Common myeloid progenitor, CD34-positive (primary cell): ENCODE results near the gene SYNGR4.

Experiments used
- CTCF ChIA-PET: fragments of 350-600 bp; sonication (Branson Sonifier 250); formaldehyde crosslinking; loops from one replicate; lab custom pipeline; 2021; ENCODE audit warnings: antibody characterized with exemption; lab: Charles Lee
- POLR2A ChIA-PET: fragments of 350-600 bp; sonication (Branson Sonifier 250); formaldehyde crosslinking; loops from one replicate; lab custom pipeline; 2021; ENCODE audit warnings: antibody characterized with exemption; lab: Charles Lee
- DNase-seq, 3 donors: peaks; one replicate each; pipeline versions ENCODE4 v3.0.0 to v3.0.0-alpha.2; 2013
- H3K27ac ChIP-seq, 2 experiments: 1 replicate in 1 of 2; 2 replicates in 1 of 2; pipeline ENCODE4 v1.7.0; 2013; ENCODE audit warnings: inconsistent platforms in 2 of 2, low read length in 2 of 2, mild to moderate bottlenecking in 2 of 2, low read depth in 1 of 2, moderate library complexity in 1 of 2; ENCODE audit not compliant: severe bottlenecking in 2 of 2, insufficient read depth in 1 of 2, poor library complexity in 1 of 2
- H3K27me3 ChIP-seq, 5 experiments: replicated peaks in 2 of 5; 1 replicate in 3 of 5; 2 replicates in 2 of 5; pipeline versions ENCODE4 v1.6.1 to v1.7.0; 2013; ENCODE audit warnings: low read length in 4 of 5, mild to moderate bottlenecking in 2 of 5, moderate library complexity in 2 of 5, inconsistent platforms in 1 of 5; ENCODE audit not compliant: insufficient read depth in 5 of 5, control insufficient read depth in 4 of 5
- H3K36me3 ChIP-seq, 4 experiments: 1 replicate in 2 of 4; 2 replicates in 2 of 4; pipeline versions ENCODE4 v1.6.1 to v1.7.0; 2013; ENCODE audit warnings: low read length in 3 of 4, control low read depth in 1 of 4, mild to moderate bottlenecking in 1 of 4; ENCODE audit not compliant: control insufficient read depth in 4 of 4, insufficient read depth in 4 of 4
- H3K4me1 ChIP-seq, 4 experiments: 1 replicate in 3 of 4; 2 replicates in 1 of 4; pipeline versions ENCODE4 v1.6.1 to v1.7.1; 2013; ENCODE audit warnings: low read length in 3 of 4, mild to moderate bottlenecking in 3 of 4, control low read depth in 1 of 4, inconsistent platforms in 1 of 4, moderate library complexity in 1 of 4; ENCODE audit not compliant: control insufficient read depth in 4 of 4, insufficient read depth in 4 of 4; ENCODE audit errors: control extremely low read depth in 1 of 4
- H3K4me3 ChIP-seq, 7 experiments: 1 replicate in 4 of 7; 2 replicates in 3 of 7; pipeline versions ENCODE4 v1.5.1 to v1.7.0; 2013; ENCODE audit warnings: mild to moderate bottlenecking in 7 of 7, low read length in 6 of 7, moderate library complexity in 6 of 7, inconsistent platforms in 2 of 7, low read depth in 2 of 7, control low read depth in 1 of 7; ENCODE audit not compliant: insufficient read depth in 4 of 7, control insufficient read depth in 1 of 7; ENCODE audit errors: extremely low read depth in 1 of 7
- H3K9me3 ChIP-seq, 5 experiments: 1 replicate in 4 of 5; 2 replicates in 1 of 5; pipeline versions ENCODE4 v1.6.1 to v1.7.1; 2013; ENCODE audit warnings: low read length in 4 of 5, mild to moderate bottlenecking in 2 of 5, inconsistent platforms in 1 of 5, low read depth in 1 of 5, moderate library complexity in 1 of 5; ENCODE audit not compliant: control insufficient read depth in 4 of 5, insufficient read depth in 2 of 5; ENCODE audit errors: control extremely low read depth in 1 of 5
- WGBS: methylation state at CpG from one replicate; pipeline ENCODE4 v1.1.5; 2013; ENCODE audit not compliant: insufficient coverage; 5-methylcytosine and 5-hydroxymethylcytosine counted together

SYNGR4 gene

DNA sequence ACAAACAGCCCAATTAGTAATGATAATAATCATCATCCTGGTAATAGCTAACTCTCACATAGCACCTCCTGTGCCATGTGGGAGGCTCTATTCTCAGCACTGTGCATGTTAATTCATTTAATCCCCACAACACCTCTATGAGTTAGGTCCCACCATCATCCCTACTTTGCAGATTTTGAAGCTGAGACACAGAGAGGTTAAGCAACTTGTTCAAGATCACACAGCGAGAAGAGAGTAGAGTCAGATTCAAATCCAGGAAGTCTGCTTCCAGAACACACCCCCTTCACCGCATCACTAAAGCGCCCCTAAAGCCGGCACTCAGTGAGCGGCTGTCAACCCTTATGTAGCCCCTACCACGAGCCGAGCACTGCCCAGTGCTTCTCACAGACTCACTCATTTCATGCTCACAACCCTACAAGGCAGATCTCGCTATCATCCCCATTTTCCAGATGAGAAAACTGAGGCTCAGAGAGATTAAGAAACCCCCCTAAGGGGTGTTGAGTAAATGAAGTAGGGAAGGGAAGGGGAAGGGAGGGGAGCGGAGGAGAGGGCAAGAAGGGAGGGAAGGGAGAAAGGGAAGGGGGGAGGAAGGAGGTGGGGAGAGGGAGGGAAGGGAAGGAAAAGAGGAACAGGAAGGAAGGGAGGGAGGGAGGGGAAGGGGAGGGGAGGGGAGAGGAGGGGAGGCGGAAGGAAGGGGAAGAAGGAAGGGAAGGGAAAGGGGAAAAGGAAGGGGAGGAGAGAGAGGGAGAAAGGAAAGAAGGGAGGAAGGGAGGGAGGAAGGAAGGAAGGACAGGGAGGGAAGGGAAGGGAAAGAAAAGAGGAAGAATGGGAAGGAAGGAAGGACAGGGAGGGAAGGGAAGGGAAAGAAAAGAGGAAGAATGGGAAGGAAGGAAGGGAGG lies 22.4 kb upstream of the SYNGR4 start:
- H3K4me1 ChIP-seq = no peaks in the 10 kb centered on the region
- 100% methylated on average over 5 of the region's 10 CpGs for WGBS
- POLR2A ChIA-PET = no interaction called here

DNA sequence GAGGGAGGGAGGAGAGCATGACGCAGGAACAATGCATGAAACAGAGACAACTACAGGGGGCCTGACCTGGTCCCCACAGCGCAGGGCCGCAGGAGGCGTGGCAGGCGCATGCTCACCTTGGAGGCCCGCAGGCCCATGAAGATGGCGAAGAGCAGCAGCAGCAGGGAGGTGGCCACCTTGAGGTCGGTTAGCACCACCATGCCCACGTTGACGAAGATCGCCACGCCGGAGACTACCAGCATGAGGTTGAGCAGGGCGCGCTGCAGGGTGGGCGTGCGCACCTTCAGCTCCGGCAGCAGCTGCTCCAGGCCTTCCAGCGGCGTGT lies 21.8 kb upstream of the SYNGR4 start:
- 98% methylated on average over 20 of the region's 20 CpGs for WGBS
- H3K9me3 ChIP-seq = no peaks in the 10 kb centered on the region
- no peak overlapping the region for H3K4me3 ChIP-seq
- ChIA-PET CTCF (interaction anchor here (1.0 kb wide), 1 partner anchor 9 kb away, joined by 3 read pairs; no protein-coding TSS in a partner anchor), POLR2A (no interaction called here)
- H3K27ac ChIP-seq = no peak overlapping the region
- H3K36me3 ChIP-seq = peaks cover 0 to 5% (median 2%) of the 10 kb centered on the region in 4 experiments
- no peaks in the 10 kb centered on the region for H3K27me3 ChIP-seq
- DNase-seq = no peak
- H3K4me1 ChIP-seq = no peaks in the 10 kb centered on the region

More for the DNA sequence above, 22.4 kb upstream of the SYNGR4 start:
- CTCF ChIA-PET = interaction anchor here (1.0 to 13.0 kb wide), 4 partner anchors 9 to 33 kb away, joined by 3 to 286 read pairs (median 6); partner anchors contain the start of gene EMP3
- Histone ChIP-seq H3K27me3 (no peaks in the 10 kb centered on the region), H3K9me3 (no peaks in the 10 kb centered on the region), H3K27ac (no peak overlapping the region), H3K36me3 (peaks cover 0 to 5% (median 2%) of the 10 kb centered on the region in 4 experiments), H3K4me3 (no peak overlapping the region)
- DNase-seq = no peak

DNA sequence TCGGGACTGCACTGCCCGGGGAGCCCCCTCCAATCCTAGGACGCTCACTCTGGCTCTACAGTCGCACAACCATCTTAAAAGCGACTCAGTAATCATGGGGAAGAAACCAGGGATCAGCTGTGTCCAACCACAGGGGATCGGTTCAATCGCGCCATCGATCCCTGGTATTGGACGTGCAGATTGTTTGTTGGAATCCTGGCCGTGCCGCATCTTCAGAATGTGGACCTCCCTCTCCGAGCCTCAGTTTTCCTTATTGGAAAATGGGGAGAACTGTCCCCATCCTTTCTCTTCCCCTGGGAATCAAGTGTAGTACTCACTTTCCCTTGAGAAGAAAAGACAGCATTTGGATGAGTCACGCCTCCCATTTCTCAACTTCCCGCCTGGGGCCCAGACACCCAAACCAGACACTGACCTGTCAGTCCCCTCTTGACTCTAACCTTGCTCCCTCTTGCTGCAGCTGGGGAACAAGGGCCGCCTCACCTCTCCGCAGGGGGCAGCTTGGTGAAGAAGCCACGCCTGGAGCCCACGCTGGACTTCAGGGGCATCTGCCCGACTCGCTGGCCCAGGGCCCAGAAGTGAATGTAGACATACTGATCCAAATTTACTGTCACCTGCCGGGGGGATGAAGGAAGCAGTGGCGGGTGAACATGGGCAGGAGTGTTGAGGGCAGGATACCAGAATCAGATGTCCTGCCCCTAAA lies 21.2 kb upstream of the SYNGR4 start:
- POLR2A ChIA-PET = no interaction called here
- no peaks in the 10 kb centered on the region for H3K4me1 ChIP-seq
- no peaks in the 10 kb centered on the region for H3K9me3 ChIP-seq
- no peak for DNase-seq
- CTCF ChIA-PET = interaction anchor here (0.7 to 1.0 kb wide), 2 partner anchors 8 to 12 kb away, joined by 3 read pairs; no protein-coding TSS in a partner anchor
- no peak overlapping the region for H3K4me3 ChIP-seq
- no peaks in the 10 kb centered on the region for H3K27me3 ChIP-seq
- H3K36me3 ChIP-seq = peaks cover 0 to 5% (median 2%) of the 10 kb centered on the region in 4 experiments
- 98% methylated on average over 21 of the region's 23 CpGs for WGBS
- no peak overlapping the region for H3K27ac ChIP-seq

DNA sequence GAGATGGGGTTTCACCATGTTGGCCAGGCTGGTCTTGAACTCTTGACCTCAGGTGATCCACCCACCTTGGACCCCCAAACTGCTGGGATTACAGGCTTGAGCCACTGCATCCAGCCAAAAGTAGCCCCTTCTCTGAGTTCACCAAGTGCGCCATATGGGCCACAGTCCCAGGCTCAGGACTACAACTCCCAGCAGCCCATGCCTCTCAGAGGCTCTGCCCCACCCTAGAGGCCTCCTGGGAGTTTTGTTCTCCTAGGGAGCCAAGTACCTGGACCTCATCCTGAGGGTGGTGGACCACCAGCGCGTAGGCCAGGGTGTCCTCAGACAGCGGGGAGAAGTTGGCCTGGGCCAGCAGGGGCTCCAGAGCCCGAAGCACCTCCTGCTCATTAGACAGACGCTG lies 19.3 kb upstream of the SYNGR4 start:
- 95% methylated on average over 5 of the region's 6 CpGs for WGBS
- Histone ChIP-seq H3K36me3 (peaks cover 0 to 5% (median 2%) of the 10 kb centered on the region in 4 experiments), H3K4me3 (no peak overlapping the region), H3K27me3 (no peaks in the 10 kb centered on the region), H3K27ac (no peak overlapping the region), H3K9me3 (no peaks in the 10 kb centered on the region), H3K4me1 (no peaks in the 10 kb centered on the region)
- POLR2A ChIA-PET = no interaction called here
- CTCF ChIA-PET = no interaction called here
- DNase-seq = no peak

DNA sequence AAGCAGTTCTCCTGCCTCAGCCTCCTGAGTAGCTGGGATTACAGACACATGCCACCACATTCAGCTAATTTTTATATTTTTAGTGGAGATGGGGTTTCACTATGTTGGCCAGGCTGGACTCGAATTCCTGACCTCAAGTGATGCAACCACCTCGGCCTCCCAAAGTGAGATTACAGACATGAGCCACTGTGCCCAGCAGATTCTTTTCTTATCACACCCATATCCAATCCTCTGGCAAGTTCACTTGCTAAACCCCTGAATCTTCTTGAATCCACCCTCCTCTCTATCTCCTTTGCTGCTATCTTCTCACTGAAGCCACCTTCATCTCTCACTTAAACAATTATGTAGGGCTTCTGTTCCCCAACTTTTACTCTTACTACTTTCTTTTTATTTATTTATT lies 18.0 kb upstream of the SYNGR4 start:
- no peak for DNase-seq
- Histone ChIP-seq H3K9me3 (no peaks in the 10 kb centered on the region), H3K27me3 (no peaks in the 10 kb centered on the region), H3K27ac (no peak overlapping the region), H3K36me3 (peaks cover 0 to 5% (median 2%) of the 10 kb centered on the region in 4 experiments), H3K4me3 (no peak overlapping the region), H3K4me1 (no peaks in the 10 kb centered on the region)
- WGBS = 100% methylated on average over 1 of the region's 2 CpGs
- ChIA-PET POLR2A (no interaction called here), CTCF (interaction anchor here (1.0 to 3.3 kb wide), 4 partner anchors 8 to 238 kb away, joined by 3 to 22 read pairs (median 4); no protein-coding TSS in a partner anchor)

DNA sequence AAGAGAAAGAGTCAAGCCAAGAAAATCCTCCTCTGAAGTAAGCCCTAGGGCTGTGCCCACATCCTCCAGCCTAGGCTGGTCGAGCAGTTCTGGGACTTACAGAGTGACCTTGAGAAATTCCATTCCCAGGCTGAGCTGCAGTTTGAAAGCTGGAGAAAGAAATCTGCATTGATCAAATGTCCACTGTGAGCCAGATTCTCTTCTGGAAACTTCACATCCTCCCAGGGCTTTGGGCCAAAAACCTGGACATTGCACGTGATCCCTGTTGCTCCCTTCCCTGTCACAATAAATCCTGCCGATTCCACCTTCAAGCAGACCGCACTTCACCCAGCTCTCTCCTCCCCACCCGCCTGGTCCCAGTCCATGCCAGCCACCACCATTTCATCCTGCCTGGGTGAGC lies 16.1 kb upstream of the SYNGR4 start:
- POLR2A ChIA-PET = no interaction called here
- CTCF ChIA-PET = interaction anchor here (1.0 to 3.3 kb wide), 4 partner anchors 9 to 262 kb away, joined by 3 to 22 read pairs (median 4); no protein-coding TSS in a partner anchor
- no peak overlapping the region for H3K27ac ChIP-seq

More for the DNA sequence above, 16.1 kb upstream of the SYNGR4 start:
- Histone ChIP-seq H3K9me3 (no peaks in the 10 kb centered on the region), H3K27me3 (no peaks in the 10 kb centered on the region), H3K36me3 (no peaks in the 10 kb centered on the region), H3K4me3 (no peak overlapping the region), H3K4me1 (no peaks in the 10 kb centered on the region)
- no peak for DNase-seq
- WGBS = 90% methylated on average over 5 of the region's 5 CpGs
